Peyer's patch (tissue), 4 donors: ENCODE data around the gene LPIN1. TPM values are rescaled to one million over a fixed set of nuclear protein-coding genes. Genes with fewer than 3 reads are reported as not detected.
"Not testable (repeated sequence)": the region's sequence is repeated elsewhere in the genome, so short reads cannot be mapped to it uniquely, and the experiment has no call there.

Experiments
- DNase-seq, 3 donors: peaks; one replicate each; pipeline ENCODE4 v3.0.0-alpha.2; 2017 to 2019
- H3K27ac ChIP-seq, 4 donors: fragments of 200-600 bp; sonication (generic); one replicate each; pipeline ENCODE4 v1.5.1; 2016 to 2019
- H3K27me3 ChIP-seq, 2 donors: fragments of 200-600 bp; sonication (generic); one replicate each; pipeline ENCODE4 v1.5.1; 2019
- H3K36me3 ChIP-seq, 3 donors: fragments of 200-600 bp; sonication (generic); one replicate each; pipeline ENCODE4 v1.5.1; 2016 to 2019
- H3K4me1 ChIP-seq, 4 donors: fragments of 200-600 bp; sonication (generic); one replicate each; pipeline ENCODE4 v1.5.1; 2016 to 2019
- H3K4me3 ChIP-seq, 4 donors: fragments of 200-600 bp; sonication (generic); 1 replicate in 3 of 4; 2 replicates in 1 of 4; pipeline ENCODE4 v1.5.1; 2016 to 2019; ENCODE audit warnings: mild to moderate bottlenecking in 1 of 4
- H3K9me3 ChIP-seq, 4 donors: fragments of 200-600 bp; sonication (generic); one replicate each; pipeline ENCODE4 v1.5.1; 2016 to 2019; ENCODE audit warnings: mild to moderate bottlenecking in 1 of 4
- POLR2A ChIP-seq, 2 donors: fragments of 450-650 bp; IDR thresholded peaks; one replicate each; pipeline ENCODE4 v1.5.1; 2017; ENCODE audit warnings: antibody characterized with exemption in 2 of 2, mild to moderate bottlenecking in 2 of 2, moderate library complexity in 2 of 2
- total RNA-seq, 4 donors: library from RNA; depleted of rRNA; stranded (reverse); fragments of >200 nt; gene quantifications; one replicate each; pipeline ENCODE4 v1.1.0, GENCODE V29; 2016
- TF ChIP-seq, protein P1 (sequence below), 6 experiments: fragments of 450-650 bp in 4 of 6; fragments of 200-600 bp in 2 of 6; sonication (generic) in 1 of 6; IDR thresholded peaks; one replicate each; pipeline ENCODE4 v1.5.1; 2017 to 2019; ENCODE audit warnings: antibody characterized with exemption in 6 of 6, mild to moderate bottlenecking in 3 of 6, moderate library complexity in 1 of 6

LPIN1 gene
- total RNA-seq, 4 donors from 2014 or later = 28.7 to 69.3 (median 44.0) TPM

DNA sequence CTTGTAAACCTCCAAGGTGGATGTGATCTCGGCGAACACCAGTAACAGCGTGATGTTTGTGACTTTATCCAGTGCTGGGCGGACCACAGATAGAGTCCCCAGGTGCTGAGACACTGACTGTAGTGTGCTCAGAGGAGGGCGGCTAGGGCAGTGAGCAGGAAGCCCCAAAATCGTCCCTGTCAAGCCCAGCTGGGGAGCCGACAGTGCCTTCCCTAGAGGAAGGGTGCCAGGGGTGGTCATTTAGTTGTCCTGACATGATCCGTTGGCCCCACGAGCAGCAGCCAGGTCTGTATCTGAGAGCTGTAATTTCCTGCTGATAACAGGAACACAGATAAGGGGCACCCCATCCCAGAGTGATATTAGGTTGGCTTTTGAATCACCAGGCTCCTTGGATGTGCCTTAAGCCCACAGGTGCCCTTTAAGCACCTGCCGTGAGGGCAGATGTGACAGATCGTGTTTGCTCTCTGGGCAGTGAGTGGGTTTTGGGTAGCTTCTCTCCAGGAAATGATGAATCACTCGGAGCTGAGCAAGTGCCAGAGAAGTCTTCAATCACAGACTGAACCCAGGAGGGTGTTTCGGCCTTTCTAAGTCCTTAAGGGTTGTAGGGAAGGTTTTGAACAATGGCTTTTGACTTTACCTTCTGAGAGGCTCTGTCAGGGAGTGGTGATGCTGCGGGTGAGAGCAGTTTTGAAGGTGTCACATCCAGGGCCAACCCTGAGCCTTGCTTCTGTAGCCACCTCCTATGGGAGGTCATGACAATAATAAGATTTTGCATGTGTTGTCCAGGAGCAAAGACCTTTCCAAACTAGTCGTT is 7.7 kb downstream of the LPIN1 start:
- TF ChIP-seq POLR2A (IDR thresholded peaks at IDR 0.05) = peak in 1 of 2 donors; percentile 13
- TF ChIP-seq, protein P1, sequence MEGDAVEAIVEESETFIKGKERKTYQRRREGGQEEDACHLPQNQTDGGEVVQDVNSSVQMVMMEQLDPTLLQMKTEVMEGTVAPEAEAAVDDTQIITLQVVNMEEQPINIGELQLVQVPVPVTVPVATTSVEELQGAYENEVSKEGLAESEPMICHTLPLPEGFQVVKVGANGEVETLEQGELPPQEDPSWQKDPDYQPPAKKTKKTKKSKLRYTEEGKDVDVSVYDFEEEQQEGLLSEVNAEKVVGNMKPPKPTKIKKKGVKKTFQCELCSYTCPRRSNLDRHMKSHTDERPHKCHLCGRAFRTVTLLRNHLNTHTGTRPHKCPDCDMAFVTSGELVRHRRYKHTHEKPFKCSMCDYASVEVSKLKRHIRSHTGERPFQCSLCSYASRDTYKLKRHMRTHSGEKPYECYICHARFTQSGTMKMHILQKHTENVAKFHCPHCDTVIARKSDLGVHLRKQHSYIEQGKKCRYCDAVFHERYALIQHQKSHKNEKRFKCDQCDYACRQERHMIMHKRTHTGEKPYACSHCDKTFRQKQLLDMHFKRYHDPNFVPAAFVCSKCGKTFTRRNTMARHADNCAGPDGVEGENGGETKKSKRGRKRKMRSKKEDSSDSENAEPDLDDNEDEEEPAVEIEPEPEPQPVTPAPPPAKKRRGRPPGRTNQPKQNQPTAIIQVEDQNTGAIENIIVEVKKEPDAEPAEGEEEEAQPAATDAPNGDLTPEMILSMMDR (IDR thresholded peaks at IDR 0.05) = no peak
- H3K27ac ChIP-seq = peak overlapping the region; percentile 84 to 88 (median 88)
- peak overlapping the region; percentile 5 to 38 (median 30) for H3K4me3 ChIP-seq
- H3K36me3 ChIP-seq = no peaks in the 10 kb centered on the region
- H3K9me3 ChIP-seq = no peaks in the 10 kb centered on the region
- DNase-seq = peak in 2 of 3 donors; percentile 54 to 82
- H3K4me1 ChIP-seq = peaks cover 3 to 51% (median 46%) of the 10 kb centered on the region in 4 donors
- H3K27me3 ChIP-seq = no peaks in the 10 kb centered on the region

DNA sequence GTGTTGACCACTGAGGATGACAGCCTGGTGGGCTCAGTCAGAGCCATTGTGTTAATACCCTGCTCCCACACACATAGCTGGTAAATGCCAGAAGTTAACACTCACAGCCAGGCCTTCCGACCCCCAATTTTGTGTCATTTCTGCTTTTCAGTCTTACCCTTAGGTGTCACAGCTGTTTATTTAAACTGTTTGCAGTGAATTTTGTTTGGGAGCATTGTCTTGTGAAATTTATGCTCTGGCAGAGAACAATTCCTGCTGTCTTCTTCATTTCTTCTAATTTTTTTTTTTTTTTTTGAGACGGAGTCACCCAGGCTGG is 8.2 kb downstream of the LPIN1 start:
- Histone ChIP-seq H3K4me1 (peaks cover 3 to 46% (median 41%) of the 10 kb centered on the region in 4 donors), H3K27me3 (no peaks in the 10 kb centered on the region), H3K4me3 (no peak overlapping the region), H3K27ac (peak overlapping the region; percentile 84 to 88 (median 88)), H3K36me3 (no peaks in the 10 kb centered on the region), H3K9me3 (no peaks in the 10 kb centered on the region)
- no peak for TF ChIP-seq POLR2A (IDR thresholded peaks at IDR 0.05)
- TF ChIP-seq, protein P1 (IDR thresholded peaks at IDR 0.05) = no peak
- no peak for DNase-seq

DNA sequence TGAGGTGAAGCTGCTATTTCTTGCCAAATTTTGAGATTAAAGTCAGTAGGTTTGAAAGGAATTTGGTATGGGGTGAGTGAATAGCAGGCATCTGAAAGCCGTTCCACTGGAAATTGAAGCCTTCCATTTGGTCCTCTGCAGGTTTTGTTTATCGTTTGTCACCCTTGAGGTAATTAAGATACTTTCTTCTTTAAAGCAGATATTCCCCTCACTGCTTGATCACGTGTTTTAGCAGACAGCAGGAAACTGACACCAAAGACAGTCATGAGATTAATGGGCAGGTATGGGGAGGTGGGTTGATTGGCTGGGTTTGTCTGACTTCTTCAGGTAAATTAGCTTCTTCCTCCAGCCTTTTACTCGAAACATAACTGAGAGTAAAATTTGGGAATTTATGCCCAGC is 10.7 kb downstream of the LPIN1 start:
- DNase-seq = no peak
- TF ChIP-seq, protein P1 (IDR thresholded peaks at IDR 0.05) = no peak
- no peak for TF ChIP-seq POLR2A (IDR thresholded peaks at IDR 0.05)
- Histone ChIP-seq H3K36me3 (peaks cover 0 to 4% (median 0%) of the 10 kb centered on the region in 3 donors), H3K4me3 (no peak overlapping the region), H3K9me3 (no peaks in the 10 kb centered on the region), H3K27ac (peak overlapping the region in 2 of 4 donors; percentile 38 to 52), H3K4me1 (peaks cover 3 to 31% (median 28%) of the 10 kb centered on the region in 4 donors), H3K27me3 (no peaks in the 10 kb centered on the region)

DNA sequence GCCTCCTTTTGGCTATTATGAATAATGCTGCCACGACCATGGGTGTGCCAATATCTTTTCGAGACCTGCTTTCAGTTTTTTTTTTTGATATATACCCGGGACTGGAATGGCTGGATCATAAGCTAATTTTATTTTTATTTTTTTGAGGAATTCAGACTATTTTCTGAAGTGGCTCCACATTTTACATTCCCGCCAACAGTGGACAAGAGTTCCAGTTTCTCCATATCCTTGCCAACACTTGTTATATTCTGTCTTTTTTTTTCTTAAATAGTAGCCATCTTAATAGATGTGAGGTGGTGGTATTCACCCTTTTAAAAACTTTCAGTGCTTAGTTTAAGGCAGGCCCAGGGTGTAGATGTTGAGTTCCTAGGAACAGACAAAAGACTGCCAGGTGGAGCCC is 11.8 kb downstream of the LPIN1 start:
- no peak for DNase-seq
- no peak for TF ChIP-seq POLR2A (IDR thresholded peaks at IDR 0.05)
- TF ChIP-seq, protein P1 (IDR thresholded peaks at IDR 0.05) = no peak
- Histone ChIP-seq H3K36me3 (peaks cover 0 to 4% (median 0%) of the 10 kb centered on the region in 3 donors), H3K27ac (no peak overlapping the region), H3K4me1 (peaks cover 3 to 26% (median 22%) of the 10 kb centered on the region in 4 donors), H3K4me3 (no peak overlapping the region), H3K9me3 (no peaks in the 10 kb centered on the region), H3K27me3 (no peaks in the 10 kb centered on the region)

DNA sequence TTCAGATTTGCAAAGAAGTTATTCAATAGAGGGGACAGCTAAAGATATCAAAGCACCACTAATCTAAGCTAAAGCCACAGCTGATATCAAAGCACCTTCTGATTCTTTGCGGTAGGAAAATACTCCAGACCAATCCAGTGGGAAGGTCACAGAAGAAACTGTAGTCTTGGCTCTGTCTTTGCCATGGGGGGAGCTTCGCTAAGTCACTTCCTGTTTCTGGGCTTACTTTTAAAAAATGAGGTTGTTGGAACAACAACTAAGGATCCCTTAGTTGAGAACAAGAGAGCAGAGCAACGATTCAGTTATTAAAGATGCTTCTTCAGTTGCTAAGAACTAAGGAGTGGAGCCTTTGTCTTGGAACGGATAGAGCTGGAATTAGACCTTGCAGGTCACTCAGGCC is 12.2 kb downstream of the LPIN1 start:
- H3K27ac ChIP-seq = no peak overlapping the region
- DNase-seq = no peak
- TF ChIP-seq POLR2A (IDR thresholded peaks at IDR 0.05) = no peak
- TF ChIP-seq, protein P1 (IDR thresholded peaks at IDR 0.05) = no peak
- peaks cover 0 to 4% (median 0%) of the 10 kb centered on the region in 3 donors for H3K36me3 ChIP-seq
- H3K9me3 ChIP-seq = no peaks in the 10 kb centered on the region
- H3K4me1 ChIP-seq = peaks cover 3 to 23% (median 19%) of the 10 kb centered on the region in 4 donors
- H3K4me3 ChIP-seq = no peak overlapping the region
- H3K27me3 ChIP-seq = no peaks in the 10 kb centered on the region

DNA sequence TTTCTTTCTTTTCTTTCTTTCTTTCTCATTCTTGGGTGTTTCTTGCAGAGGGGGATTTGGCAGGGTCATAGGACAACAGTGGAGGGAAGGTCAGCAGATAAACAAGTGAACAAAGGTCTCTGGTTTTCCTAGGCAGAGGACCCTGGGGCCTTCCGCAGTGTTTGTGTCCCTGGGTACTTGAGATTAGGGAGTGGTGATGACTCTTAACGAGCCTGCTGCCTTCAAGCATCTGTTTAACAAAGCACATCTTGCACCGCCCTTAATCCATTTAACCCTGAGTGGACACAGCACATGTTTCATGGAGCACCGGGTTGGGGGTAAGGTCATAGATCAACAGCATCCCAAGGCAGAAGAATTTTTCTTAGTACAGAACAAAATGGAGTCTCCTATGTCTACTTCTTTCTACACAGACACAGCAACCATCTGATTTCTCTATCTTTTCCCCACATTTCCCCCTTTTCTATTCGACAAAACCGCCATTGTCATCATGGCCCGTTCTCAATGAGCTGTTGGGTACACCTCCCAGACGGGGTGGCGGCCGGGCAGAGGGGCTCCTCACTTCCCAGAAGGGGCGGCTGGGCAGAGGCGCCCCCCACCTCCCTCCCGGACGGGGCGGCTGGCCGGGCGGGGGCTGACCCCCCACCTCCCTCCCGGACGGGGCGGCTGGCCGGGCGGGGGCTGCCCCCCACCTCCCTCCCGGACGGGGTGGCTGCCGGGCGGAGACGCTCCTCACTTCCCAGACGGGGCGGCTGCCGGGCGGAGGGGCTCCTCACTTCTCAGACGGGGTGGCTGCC is 12.9 kb downstream of the LPIN1 start:
- H3K9me3 ChIP-seq, H3K27me3 ChIP-seq, H3K27ac ChIP-seq, H3K4me3 ChIP-seq, H3K36me3 ChIP-seq: not testable (repeated sequence)
- DNase-seq = peak in 1 of 3 donors; percentile 0
- H3K4me1 ChIP-seq = peaks cover 2 to 18% (median 14%) of the 10 kb centered on the region in 4 donors
